ENCODE results near the gene TMLHE. TPM values are rescaled to one million over a fixed set of nuclear protein-coding genes. Genes with fewer than 3 reads are reported as not detected.

TMLHE gene, protein sequence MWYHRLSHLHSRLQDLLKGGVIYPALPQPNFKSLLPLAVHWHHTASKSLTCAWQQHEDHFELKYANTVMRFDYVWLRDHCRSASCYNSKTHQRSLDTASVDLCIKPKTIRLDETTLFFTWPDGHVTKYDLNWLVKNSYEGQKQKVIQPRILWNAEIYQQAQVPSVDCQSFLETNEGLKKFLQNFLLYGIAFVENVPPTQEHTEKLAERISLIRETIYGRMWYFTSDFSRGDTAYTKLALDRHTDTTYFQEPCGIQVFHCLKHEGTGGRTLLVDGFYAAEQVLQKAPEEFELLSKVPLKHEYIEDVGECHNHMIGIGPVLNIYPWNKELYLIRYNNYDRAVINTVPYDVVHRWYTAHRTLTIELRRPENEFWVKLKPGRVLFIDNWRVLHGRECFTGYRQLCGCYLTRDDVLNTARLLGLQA
- total RNA-seq (10 to 100 TPM; 18.9 to 44.8 (median 29.4) TPM), polyA plus RNA-seq (1 to 10 TPM; 5.4 to 7.8 (median 7.0) TPM)
- long read RNA-seq, donor 1, transcript TMLHE-201 (8 exons, 2,832 nt) = major isoform, 5 of 7 reads
- long read RNA-seq, donor 1, partial matches to known transcripts = 0 of 7 reads
- long read RNA-seq, donor 1, other reads (novel, unspliced or antisense) = 0 of 7 reads
- long read RNA-seq, donor 2, transcript TMLHE-201 (8 exons, 2,832 nt) = major isoform, 6 of 6 reads
- long read RNA-seq, donor 2, partial matches to known transcripts = 0 of 6 reads
- long read RNA-seq, donor 2, other reads (novel, unspliced or antisense) = 0 of 6 reads

DNA sequence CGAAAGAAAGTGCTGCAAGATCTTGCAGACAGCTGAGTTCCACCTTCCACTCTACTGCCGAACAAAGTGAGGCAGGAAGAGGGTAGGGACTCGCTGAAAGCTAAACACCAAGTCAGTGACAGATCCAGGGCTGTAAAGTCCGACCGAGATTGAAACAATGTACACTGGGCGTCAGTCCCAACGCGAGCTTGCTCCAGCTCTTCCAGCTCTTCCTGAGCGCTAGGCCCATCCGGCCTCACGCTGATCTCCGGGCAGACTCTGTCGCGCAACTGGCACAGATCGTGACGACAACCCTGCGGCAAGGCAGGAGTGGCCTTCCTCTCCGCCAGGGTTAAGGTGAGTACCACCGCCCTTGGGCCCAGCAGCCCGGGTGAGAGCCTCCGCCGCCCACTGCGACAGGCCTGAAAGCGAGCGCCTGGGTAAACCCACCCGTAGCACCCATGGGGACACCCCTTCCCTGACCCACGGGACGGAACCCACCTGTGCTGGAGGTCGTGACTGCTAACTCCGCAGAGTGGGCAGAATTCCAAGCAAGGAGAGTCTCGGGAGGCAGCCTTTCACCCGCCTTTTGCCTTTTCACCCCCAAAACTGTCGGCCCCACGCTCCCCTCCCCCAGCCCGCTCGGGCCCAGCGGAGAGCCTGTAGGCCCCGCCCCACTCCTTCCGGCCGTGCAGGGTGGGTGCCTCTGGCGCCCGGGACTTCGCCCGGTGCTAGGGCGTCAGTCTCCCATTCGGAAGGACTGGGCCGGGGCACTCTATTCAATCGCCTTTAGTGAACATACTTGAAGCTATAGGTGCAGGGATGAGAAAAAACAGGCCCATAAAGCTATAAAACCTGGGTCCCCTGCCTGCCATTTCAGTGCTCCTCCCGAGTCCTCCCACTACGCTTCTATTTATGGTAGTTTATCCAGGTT lies at the start of gene TMLHE, which contains the start of gene SPRY3:
Gene TMLHE, minus strand, starts transcription at position 641 of the 913 bp plus-strand sequence. CDS start 67,676 bp downstream, outside the sequence.
Gene SPRY3, plus strand, starts transcription at position 275 of the 913 bp plus-strand sequence.
- 1 to 32% (median 5%) methylated on average over 24 to 50 of the region's 50 CpGs for WGBS, 5 donors
- H3K4me3 ChIP-seq = peak within 1 kb of the TSS; percentile 45 to 74 (median 55)
- H3K27me3 ChIP-seq (replicated peaks in 1 of 7) = no peaks in the 10 kb centered on the region
- H3K27ac ChIP-seq = peak within 1 kb of the TSS; percentile 83 to 96 (median 94)
- intact Hi-C loops (cut with DNase I; ENCODE audit: low total_unique reads) = no loop called here
- TF ChIP-seq, protein P1, sequence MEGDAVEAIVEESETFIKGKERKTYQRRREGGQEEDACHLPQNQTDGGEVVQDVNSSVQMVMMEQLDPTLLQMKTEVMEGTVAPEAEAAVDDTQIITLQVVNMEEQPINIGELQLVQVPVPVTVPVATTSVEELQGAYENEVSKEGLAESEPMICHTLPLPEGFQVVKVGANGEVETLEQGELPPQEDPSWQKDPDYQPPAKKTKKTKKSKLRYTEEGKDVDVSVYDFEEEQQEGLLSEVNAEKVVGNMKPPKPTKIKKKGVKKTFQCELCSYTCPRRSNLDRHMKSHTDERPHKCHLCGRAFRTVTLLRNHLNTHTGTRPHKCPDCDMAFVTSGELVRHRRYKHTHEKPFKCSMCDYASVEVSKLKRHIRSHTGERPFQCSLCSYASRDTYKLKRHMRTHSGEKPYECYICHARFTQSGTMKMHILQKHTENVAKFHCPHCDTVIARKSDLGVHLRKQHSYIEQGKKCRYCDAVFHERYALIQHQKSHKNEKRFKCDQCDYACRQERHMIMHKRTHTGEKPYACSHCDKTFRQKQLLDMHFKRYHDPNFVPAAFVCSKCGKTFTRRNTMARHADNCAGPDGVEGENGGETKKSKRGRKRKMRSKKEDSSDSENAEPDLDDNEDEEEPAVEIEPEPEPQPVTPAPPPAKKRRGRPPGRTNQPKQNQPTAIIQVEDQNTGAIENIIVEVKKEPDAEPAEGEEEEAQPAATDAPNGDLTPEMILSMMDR (IDR thresholded peaks at IDR 0.05 in 8 of 11, conservative IDR thresholded peaks at IDR 0.05 in 3 of 11) = no peak
- TF ChIP-seq POLR2A (IDR thresholded peaks at IDR 0.05) (no peak), POLR2AphosphoS5 (IDR thresholded peaks at IDR 0.05) (peak; percentile 59 to 82 (median 81))
- peak; percentile 93 for DNase-seq
- no peaks in the 10 kb centered on the region for H3K36me3 ChIP-seq
- peaks cover 0 to 27% (median 6%) of the 10 kb centered on the region in 6 donors for H3K4me1 ChIP-seq
- peaks cover 0 to 5% (median 0%) of the 10 kb centered on the region in 8 donors for H3K9me3 ChIP-seq

GRCh38 chrX:155662282-155662681 lies 49.5 kb upstream of the TMLHE start:
- WGBS, 5 donors = 59 to 83% (median 72%) methylated on average over 2 of the region's 2 CpGs
- H3K27ac ChIP-seq = no peak overlapping the region

GRCh38 chrX:155645180-155645579 lies 32.4 kb upstream of the TMLHE start:
- no peaks in the 10 kb centered on the region for H3K4me1 ChIP-seq
- no peak overlapping the region for H3K27ac ChIP-seq
- no peaks in the 10 kb centered on the region for H3K36me3 ChIP-seq
- no peaks in the 10 kb centered on the region for H3K27me3 ChIP-seq (replicated peaks in 1 of 7)
- intact Hi-C loops (cut with DNase I; ENCODE audit: low total_unique reads) = no loop called here
- WGBS, 5 donors = 72 to 100% (median 92%) methylated on average over 2 of the region's 2 CpGs
- peaks cover 0 to 7% (median 0%) of the 10 kb centered on the region in 8 donors for H3K9me3 ChIP-seq
- no peak overlapping the region for H3K4me3 ChIP-seq
- TF ChIP-seq, protein P1 (IDR thresholded peaks at IDR 0.05 in 8 of 11, conservative IDR thresholded peaks at IDR 0.05 in 3 of 11) = no peak
- TF ChIP-seq POLR2A (IDR thresholded peaks at IDR 0.05) (no peak), POLR2AphosphoS5 (IDR thresholded peaks at IDR 0.05) (no peak)
- no peak for DNase-seq

More at GRCh38 chrX:155662282-155662681, 49.5 kb upstream of the TMLHE start:
- intact Hi-C loops (cut with DNase I; ENCODE audit: low total_unique reads) = no loop called here
- DNase-seq = no peak
- no peaks in the 10 kb centered on the region for H3K4me1 ChIP-seq
- H3K27me3 ChIP-seq (replicated peaks in 1 of 7) = no peaks in the 10 kb centered on the region
- TF ChIP-seq POLR2AphosphoS5 (IDR thresholded peaks at IDR 0.05) = no peak
- TF ChIP-seq, protein P1 (IDR thresholded peaks at IDR 0.05 in 8 of 11, conservative IDR thresholded peaks at IDR 0.05 in 3 of 11) = peak in 1 of 11 experiments; percentile 18
- H3K4me3 ChIP-seq = no peak overlapping the region
- no peaks in the 10 kb centered on the region for H3K36me3 ChIP-seq
- H3K9me3 ChIP-seq = peaks cover 2 to 24% (median 18%) of the 10 kb centered on the region in 8 donors

All from spleen (tissue), 13 donors.